DND-41 (cell line): Measurements from ENCODE around the gene MPO.

Source experiments
- EZH2 ChIP-seq: IDR thresholded peaks from 3 replicates; pipeline ENCODE4 v1.6.1; 2012; ENCODE audit warnings: borderline replicate concordance, low read depth, mild to moderate bottlenecking, moderate library complexity, low read length, inconsistent platforms; ENCODE audit not compliant: severe bottlenecking
- TF ChIP-seq, protein P1 (sequence below): IDR thresholded peaks from 2 replicates; pipeline ENCODE4 v1.5.1; 2012; ENCODE audit warnings: borderline replicate concordance, low read length, moderate library complexity, mild to moderate bottlenecking; ENCODE audit not compliant: poor library complexity, severe bottlenecking; ENCODE audit errors: extremely low read depth

DNA sequence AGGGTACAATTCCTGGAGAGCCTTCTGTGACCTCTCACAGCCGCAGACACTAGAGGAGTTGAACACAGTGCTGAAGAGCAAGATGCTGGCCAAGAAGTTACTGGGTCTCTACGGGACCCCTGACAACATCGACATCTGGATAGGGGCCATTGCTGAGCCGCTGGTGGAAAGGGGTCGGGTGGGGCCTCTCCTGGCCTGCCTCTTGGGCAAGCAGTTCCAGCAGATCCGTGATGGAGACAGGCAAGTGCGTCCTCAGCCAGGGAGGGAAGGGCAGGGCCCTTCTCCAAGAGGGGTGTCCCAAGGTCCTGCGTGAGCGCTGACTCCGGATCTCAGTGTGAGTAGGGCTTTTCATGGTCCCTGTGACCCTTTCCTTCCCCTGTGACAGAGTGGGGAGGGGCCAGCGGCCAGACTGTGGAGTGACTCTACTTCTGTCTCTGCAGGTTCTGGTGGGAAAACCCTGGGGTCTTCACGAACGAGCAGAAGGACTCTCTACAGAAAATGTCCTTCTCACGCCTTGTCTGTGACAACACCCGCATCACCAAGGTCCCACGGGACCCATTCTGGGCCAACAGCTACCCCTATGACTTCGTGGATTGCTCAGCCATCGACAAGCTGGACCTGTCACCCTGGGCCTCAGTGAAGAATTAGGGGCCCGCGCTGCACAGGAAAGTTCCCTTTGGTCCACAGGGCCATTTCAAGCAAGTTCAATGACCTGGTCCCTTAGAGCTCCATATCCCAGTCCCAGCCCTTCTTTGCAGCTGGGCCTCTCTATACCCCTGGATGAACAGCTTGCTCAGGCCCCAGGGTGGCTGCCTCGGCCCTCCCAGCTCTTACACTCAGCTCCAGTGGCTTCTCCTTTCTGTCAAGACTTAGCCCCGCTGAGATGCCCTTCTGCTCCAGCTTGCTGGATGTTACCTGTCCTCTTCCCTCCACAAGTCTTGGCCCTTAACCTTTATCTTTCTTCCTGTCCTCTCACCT lies 13.1 kb downstream of the MPO start:
- TF ChIP-seq, protein P1, sequence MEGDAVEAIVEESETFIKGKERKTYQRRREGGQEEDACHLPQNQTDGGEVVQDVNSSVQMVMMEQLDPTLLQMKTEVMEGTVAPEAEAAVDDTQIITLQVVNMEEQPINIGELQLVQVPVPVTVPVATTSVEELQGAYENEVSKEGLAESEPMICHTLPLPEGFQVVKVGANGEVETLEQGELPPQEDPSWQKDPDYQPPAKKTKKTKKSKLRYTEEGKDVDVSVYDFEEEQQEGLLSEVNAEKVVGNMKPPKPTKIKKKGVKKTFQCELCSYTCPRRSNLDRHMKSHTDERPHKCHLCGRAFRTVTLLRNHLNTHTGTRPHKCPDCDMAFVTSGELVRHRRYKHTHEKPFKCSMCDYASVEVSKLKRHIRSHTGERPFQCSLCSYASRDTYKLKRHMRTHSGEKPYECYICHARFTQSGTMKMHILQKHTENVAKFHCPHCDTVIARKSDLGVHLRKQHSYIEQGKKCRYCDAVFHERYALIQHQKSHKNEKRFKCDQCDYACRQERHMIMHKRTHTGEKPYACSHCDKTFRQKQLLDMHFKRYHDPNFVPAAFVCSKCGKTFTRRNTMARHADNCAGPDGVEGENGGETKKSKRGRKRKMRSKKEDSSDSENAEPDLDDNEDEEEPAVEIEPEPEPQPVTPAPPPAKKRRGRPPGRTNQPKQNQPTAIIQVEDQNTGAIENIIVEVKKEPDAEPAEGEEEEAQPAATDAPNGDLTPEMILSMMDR: no peak
- no peak for TF ChIP-seq EZH2
